T-helper 2 cell treated with Interferon-gamma antibody and Interleukin-4, amounts not matched to agents 5 μg/mL and 100 μg/mL, for 36 hours (primary cell): ENCODE data around the gene POMP.

Source experiments
- DNase-seq: peaks from one replicate; pipeline ENCODE4 v3.0.0; 2021; ENCODE audit warnings: low spot score
- H3K27ac Mint-ChIP-seq: one replicate; pipeline ENCODE4 v1.8.0; 2021; ENCODE audit warnings: mild to moderate bottlenecking, mixed read lengths
- H3K27me3 Mint-ChIP-seq: one replicate; pipeline ENCODE4 v1.8.0; 2021; ENCODE audit warnings: low read depth, mixed read lengths
- H3K36me3 Mint-ChIP-seq: one replicate; pipeline ENCODE4 v1.8.0; 2021; ENCODE audit warnings: low read depth, mixed read lengths
- H3K4me1 Mint-ChIP-seq: one replicate; pipeline ENCODE4 v1.8.0; 2021; ENCODE audit warnings: low read depth, mixed read lengths
- H3K4me3 Mint-ChIP-seq: one replicate; pipeline ENCODE4 v1.8.0; 2022; ENCODE audit warnings: mild to moderate bottlenecking, moderate library complexity, mixed read lengths
- H3K9me3 Mint-ChIP-seq: one replicate; pipeline ENCODE4 v1.8.0; 2021; ENCODE audit warnings: mixed read lengths

Gene POMP

DNA sequence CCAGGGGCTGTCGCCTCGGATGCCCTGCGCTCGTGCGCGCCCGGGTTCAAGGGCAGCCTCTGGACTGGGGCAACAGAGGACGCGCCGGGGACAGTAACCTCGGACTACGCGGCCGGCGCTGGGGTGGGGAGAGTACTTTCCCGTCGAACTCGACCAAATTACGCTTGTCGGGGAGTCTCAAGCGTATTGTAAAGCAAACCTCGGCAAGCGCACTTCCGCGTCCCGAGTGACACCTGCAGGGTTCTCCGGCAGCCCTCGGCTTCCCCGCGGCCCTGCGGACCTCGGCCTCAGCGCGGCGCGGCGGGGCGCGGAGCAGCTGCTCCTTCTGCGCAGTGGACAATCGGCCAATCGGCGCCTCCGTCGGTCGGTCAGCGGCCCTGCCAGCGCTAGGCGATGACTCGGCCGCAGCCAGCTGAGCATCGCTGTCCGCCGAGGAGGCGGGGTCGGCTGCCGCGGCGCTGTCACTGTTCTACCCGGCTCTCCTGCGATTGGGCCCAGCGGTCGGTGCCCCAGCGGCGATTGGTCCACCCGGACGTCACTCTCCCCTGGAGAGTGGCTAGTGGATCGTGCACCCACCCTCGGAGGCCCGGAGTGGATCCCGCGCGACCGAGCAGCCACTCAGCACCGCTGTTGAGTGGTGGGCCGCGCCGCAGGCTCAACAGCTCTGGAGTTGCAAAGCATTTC lies 59.8 kb downstream of the POMP start, which contains the start of gene SLC46A3:
Gene SLC46A3 (minus strand): TSS at position 428 of the 684 bp plus-strand sequence. CDS start 972 bp downstream, outside the sequence.
- H3K27me3 Mint-ChIP-seq: peaks cover 9% of the 10 kb centered on the region
- H3K36me3 Mint-ChIP-seq: peaks cover 9% of the 10 kb centered on the region
- peak within 1 kb of the TSS; percentile 87 for H3K27ac Mint-ChIP-seq
- peaks cover 26% of the 10 kb centered on the region for H3K4me1 Mint-ChIP-seq
- DNase-seq: peak; percentile 94
- peak within 1 kb of the TSS; percentile 86 for H3K4me3 Mint-ChIP-seq
- H3K9me3 Mint-ChIP-seq: no peaks in the 10 kb centered on the region

DNA sequence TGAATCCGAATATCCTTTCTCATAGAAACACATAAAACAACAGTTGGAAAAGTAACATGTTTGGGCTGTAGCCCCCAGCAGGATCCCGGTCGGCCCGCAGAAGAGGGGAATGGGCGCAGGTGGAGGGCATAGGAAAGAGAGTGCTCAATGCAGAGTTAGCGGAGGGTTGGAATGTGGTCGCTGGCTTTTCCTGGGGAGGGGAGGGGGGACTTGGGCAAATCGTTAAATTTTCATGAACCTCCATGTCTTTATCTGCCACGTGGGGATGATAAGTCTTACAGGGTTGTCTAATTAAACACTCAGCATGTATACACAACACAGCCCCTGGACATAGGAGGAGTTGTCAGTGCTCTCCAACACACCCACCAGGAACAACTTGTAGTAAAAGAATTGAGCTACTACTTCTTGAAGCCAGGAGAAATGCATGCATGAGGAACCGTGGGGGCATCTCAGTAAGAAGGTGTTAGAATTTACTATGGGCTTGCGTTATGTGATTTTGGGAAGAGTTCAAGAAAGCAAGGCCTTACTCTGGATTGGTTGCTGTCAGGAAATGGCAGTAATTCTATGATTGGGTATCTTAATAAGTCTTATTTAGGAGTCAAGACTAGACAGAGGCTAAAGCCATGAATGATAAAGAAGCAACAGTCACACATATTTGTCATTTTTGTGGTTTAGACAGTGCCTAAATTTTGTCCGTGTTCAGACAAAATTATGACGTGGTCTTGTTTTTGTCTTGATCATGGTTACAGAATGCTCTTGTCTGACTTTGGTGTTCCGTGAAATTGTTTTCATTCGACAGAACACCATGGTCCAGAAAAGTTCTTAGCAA lies 60.5 kb downstream of the POMP start:
- Mint-ChIP-seq H3K27ac (peak overlapping the region; percentile 85), H3K27me3 (peaks cover 9% of the 10 kb centered on the region), H3K36me3 (peaks cover 9% of the 10 kb centered on the region), H3K4me1 (peaks cover 26% of the 10 kb centered on the region), H3K9me3 (no peaks in the 10 kb centered on the region), H3K4me3 (peak overlapping the region; percentile 86)
- DNase-seq: no peak

DNA sequence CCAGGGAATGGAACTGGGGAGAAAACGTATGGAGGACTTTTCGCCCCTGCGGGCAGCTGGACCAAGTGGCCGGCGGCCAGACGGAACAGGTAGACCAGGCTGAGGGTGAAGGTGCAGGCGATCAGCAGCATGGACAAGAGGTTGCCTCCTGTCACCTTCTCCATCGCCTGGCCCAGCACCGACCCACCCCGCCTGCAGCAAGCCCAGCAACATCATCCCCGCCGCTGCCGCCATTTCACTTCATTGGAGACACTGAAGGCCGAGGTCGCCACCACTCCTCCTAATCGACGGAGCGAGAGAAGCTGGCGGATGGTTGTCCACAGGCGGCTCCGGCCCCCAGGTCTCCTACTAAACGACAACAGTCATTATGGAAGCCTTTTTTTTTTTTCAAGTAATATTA lies 64.9 kb downstream of the POMP start:
- H3K36me3 Mint-ChIP-seq: no peaks in the 10 kb centered on the region
- H3K27me3 Mint-ChIP-seq: peaks cover 18% of the 10 kb centered on the region
- DNase-seq: no peak
- no peak overlapping the region for H3K4me3 Mint-ChIP-seq
- peaks cover 11% of the 10 kb centered on the region for H3K4me1 Mint-ChIP-seq
- no peaks in the 10 kb centered on the region for H3K9me3 Mint-ChIP-seq
- H3K27ac Mint-ChIP-seq: no peak overlapping the region

DNA sequence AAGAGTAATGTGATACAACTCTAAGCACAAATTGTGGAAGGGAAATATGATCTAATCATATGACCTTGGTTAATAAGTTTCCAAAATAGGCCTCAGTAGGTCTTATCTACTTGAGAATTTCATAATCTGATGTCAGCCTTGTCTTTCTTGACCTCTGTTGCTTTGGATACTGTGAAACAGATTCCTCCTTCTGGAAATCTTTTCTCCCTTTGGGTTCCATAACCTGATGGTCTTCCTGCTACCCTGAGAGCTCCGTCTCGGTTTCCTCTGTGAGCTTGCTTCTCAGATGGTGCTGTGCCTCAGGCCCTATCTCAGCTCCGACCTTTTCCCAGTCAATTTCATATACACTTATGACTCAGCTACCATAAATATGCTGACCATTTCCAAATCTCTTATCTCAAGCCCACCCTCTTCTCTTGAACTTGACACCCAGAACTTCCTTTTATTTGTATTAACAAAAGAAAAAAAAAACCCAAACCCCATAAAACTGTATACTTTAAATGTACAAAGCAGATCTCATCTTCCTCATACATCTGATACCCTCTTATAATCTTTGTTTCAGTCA lies 66.2 kb downstream of the POMP start:
- Mint-ChIP-seq H3K9me3 (no peaks in the 10 kb centered on the region), H3K4me1 (peaks cover 3% of the 10 kb centered on the region), H3K27ac (no peak overlapping the region), H3K36me3 (no peaks in the 10 kb centered on the region), H3K4me3 (no peak overlapping the region), H3K27me3 (peaks cover 18% of the 10 kb centered on the region)
- DNase-seq: no peak
